DOHH2 (cell line): Measurements from ENCODE around the gene CPNE2.

Experiments
- EZH2phosphoT487 ChIP-seq: fragments of 200-600 bp; sonication (generic); IDR thresholded peaks from 2 replicates; pipeline ENCODE4 v1.6.1; 2017; ENCODE audit warnings: borderline replicate concordance, mild to moderate bottlenecking, antibody characterized with exemption, low read length, moderate library complexity, mixed read lengths
- TF ChIP-seq, protein P1 (sequence below): fragments of 200-600 bp; sonication (generic); IDR thresholded peaks from one replicate; pipeline ENCODE4 v1.5.1; 2014; ENCODE audit warnings: antibody characterized with exemption, mild to moderate bottlenecking, low read depth, low read length; ENCODE audit not compliant: poor library complexity, severe bottlenecking

DNA sequence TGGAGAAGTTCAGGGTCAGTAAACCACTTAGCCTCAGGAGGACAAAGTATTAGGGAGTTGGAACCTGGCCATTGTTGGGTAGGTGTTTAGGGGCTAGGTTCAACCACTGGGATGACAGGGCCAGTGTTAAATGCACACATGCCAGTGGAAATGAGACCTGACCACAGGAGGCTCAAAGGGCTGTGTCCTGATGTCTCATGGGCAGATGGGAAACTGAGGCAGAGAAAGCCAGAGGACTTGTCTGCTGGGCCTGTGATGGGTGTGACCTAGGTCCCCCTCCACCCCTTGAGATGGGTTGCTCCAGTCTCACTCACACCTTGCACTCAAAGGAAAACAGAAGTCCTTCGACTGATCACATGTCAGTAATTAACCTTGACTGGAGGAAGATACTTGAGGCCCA lies 16.0 kb downstream of the CPNE2 start:
- TF ChIP-seq, protein P1, sequence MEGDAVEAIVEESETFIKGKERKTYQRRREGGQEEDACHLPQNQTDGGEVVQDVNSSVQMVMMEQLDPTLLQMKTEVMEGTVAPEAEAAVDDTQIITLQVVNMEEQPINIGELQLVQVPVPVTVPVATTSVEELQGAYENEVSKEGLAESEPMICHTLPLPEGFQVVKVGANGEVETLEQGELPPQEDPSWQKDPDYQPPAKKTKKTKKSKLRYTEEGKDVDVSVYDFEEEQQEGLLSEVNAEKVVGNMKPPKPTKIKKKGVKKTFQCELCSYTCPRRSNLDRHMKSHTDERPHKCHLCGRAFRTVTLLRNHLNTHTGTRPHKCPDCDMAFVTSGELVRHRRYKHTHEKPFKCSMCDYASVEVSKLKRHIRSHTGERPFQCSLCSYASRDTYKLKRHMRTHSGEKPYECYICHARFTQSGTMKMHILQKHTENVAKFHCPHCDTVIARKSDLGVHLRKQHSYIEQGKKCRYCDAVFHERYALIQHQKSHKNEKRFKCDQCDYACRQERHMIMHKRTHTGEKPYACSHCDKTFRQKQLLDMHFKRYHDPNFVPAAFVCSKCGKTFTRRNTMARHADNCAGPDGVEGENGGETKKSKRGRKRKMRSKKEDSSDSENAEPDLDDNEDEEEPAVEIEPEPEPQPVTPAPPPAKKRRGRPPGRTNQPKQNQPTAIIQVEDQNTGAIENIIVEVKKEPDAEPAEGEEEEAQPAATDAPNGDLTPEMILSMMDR, result no peak
- TF ChIP-seq EZH2phosphoT487, result no peak
